Lower leg skin (tissue), 4 donors: ENCODE results near the gene C19orf47. TPM values are rescaled to one million over a fixed set of nuclear protein-coding genes. Genes with fewer than 3 reads are reported as not detected.

Experiments used
- DNase-seq, 2 donors: peaks; one replicate each; pipeline ENCODE4 v3.0.0-alpha.2; 2019; ENCODE audit warnings: low spot score in 2 of 2
- H3K4me3 ChIP-seq: fragments of 200-600 bp; sonication (generic); 2 replicates; pipeline ENCODE4 v1.5.1; 2017; ENCODE audit warnings: mild to moderate bottlenecking, low read depth; ENCODE audit not compliant: poor library complexity, severe bottlenecking
- POLR2A ChIP-seq, 2 donors: fragments of 450-650 bp; IDR thresholded peaks; one replicate each; pipeline ENCODE4 v1.6.1; 2016 to 2017; ENCODE audit warnings: antibody characterized with exemption in 2 of 2, mild to moderate bottlenecking in 1 of 2, moderate library complexity in 1 of 2
- WGBS, 2 donors: methylation state at CpG; one replicate each; pipeline ENCODE4 v1.1.5; 2018; 5-methylcytosine and 5-hydroxymethylcytosine counted together
- intact Hi-C: fragments of 100-400 bp; cut with DNase I; formaldehyde crosslinking; loops from one replicate; pipeline ENCODE4 v1.15.0; 2023; ENCODE audit warnings: low total_unique reads
- total RNA-seq, 4 donors: library from RNA; depleted of rRNA; stranded (reverse); fragments of >200 nt; gene quantifications; one replicate each; pipeline ENCODE4 v1.1.0, GENCODE V29; 2016
- TF ChIP-seq, protein P1 (sequence below), 3 donors: fragments of 450-650 bp; IDR thresholded peaks; one replicate each; pipeline ENCODE4 v1.5.1; 2016; ENCODE audit warnings: antibody characterized with exemption in 3 of 3, mild to moderate bottlenecking in 3 of 3, moderate library complexity in 2 of 3

The C19orf47 gene
- total RNA-seq, 4 donors from 2014 or later, result 10.5 to 29.5 (median 13.1) TPM

DNA sequence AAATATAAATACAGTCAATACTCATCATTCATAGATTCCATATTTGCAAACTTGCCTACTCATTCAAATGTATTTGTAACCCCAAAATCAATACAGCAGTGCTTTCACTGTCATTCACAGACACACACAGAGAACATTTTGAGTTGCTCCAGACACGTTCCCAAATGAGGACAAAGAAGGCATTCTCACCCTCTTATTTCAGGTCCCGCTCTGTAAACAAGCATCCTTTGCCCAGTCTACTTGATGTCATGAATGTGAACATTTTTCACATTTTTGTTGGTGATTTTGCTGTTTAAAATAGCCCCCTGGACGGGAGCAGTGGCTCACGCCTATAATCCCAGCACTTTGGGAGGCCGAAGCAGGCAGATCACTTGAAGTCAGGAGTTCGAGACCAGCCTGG, 15.5 kb downstream of the C19orf47 start:
- DNase-seq, result no peak
- intact Hi-C loops, result no loop called here
- 89 to 93% methylated on average over 6 of the region's 6 CpGs for WGBS, 2 donors
- no peak overlapping the region for H3K4me3 ChIP-seq
- no peak for TF ChIP-seq POLR2A (IDR thresholded peaks at IDR 0.05)
- TF ChIP-seq, protein P1, sequence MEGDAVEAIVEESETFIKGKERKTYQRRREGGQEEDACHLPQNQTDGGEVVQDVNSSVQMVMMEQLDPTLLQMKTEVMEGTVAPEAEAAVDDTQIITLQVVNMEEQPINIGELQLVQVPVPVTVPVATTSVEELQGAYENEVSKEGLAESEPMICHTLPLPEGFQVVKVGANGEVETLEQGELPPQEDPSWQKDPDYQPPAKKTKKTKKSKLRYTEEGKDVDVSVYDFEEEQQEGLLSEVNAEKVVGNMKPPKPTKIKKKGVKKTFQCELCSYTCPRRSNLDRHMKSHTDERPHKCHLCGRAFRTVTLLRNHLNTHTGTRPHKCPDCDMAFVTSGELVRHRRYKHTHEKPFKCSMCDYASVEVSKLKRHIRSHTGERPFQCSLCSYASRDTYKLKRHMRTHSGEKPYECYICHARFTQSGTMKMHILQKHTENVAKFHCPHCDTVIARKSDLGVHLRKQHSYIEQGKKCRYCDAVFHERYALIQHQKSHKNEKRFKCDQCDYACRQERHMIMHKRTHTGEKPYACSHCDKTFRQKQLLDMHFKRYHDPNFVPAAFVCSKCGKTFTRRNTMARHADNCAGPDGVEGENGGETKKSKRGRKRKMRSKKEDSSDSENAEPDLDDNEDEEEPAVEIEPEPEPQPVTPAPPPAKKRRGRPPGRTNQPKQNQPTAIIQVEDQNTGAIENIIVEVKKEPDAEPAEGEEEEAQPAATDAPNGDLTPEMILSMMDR (IDR thresholded peaks at IDR 0.05), result no peak

DNA sequence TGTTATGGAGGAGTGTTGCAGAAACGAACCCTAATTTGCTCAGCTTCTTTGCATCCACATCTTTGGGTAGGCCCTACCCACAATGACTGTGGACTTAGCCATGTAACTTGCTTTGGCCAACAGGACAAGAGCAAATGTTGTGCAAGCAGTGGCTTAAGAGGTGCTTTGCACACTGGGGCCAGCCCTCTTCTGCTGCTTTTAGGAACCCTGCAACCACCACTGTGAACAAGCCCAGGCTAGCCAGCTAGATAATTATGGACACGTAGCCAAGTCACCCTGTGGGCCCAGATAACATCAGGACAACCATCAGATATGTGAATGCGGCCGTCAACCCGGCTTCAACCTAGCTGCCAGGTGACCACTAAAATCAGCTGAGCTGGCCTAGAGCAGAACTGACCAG, 17.1 kb downstream of the C19orf47 start:
- DNase-seq, result no peak
- intact Hi-C loops, result no loop called here

DNA sequence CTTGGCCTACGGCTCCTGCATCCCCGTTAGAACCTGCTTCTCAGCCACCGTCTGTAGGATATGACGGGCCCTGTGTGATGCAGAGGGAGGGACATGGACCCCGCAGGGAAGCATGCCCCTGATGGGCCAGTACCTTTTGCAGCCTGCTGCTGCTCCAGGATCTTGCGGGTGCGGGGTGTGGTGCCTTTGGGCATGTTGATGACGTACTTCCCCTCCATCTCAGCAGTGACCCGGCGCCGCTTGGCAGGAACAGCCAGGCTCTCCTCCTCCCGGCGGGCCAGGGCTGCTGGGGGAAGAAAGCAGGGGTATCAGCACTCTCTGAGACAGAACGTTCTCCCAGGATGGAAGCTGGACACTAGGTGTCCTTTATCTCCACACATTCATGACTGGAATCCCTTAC, 22.0 kb downstream of the C19orf47 start:
- 91 to 92% methylated on average over 14 of the region's 14 CpGs for WGBS, 2 donors
- no peak overlapping the region for H3K4me3 ChIP-seq
- DNase-seq, result no peak
- TF ChIP-seq, protein P1 (IDR thresholded peaks at IDR 0.05), result no peak
- TF ChIP-seq POLR2A (IDR thresholded peaks at IDR 0.05), result no peak
- intact Hi-C loops, result no loop called here

More for the DNA sequence above, 17.1 kb downstream of the C19orf47 start:
- H3K4me3 ChIP-seq, result no peak overlapping the region
- WGBS, 2 donors, result 55 to 63% methylated on average over 5 of the region's 5 CpGs
- TF ChIP-seq, protein P1 (IDR thresholded peaks at IDR 0.05), result no peak
- no peak for TF ChIP-seq POLR2A (IDR thresholded peaks at IDR 0.05)

DNA sequence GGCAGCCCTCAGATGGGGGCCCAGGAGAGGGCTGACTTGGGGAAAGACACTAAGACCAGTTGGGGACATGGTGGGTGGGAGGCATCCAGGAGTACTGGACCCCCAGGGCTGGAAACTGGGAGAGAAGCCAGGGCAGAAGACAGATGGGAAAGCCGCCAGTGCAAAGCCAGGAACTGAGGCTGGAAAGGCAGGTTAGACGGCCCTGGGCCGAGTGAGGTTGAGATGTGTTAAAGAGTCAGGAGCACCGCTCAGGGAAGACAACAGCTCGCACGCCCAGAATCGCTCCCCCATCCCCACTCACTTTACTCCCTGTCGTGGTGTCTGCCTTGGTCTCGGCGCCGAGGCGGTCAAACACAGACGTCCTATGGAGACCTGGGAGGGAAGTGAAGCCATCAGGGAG, 24.5 kb downstream of the C19orf47 start:
- 76 to 84% methylated on average over 13 of the region's 13 CpGs for WGBS, 2 donors
- no peak for DNase-seq
- no peak for TF ChIP-seq POLR2A (IDR thresholded peaks at IDR 0.05)
- TF ChIP-seq, protein P1 (IDR thresholded peaks at IDR 0.05), result no peak
- no peak overlapping the region for H3K4me3 ChIP-seq
- intact Hi-C loops, result no loop called here

DNA sequence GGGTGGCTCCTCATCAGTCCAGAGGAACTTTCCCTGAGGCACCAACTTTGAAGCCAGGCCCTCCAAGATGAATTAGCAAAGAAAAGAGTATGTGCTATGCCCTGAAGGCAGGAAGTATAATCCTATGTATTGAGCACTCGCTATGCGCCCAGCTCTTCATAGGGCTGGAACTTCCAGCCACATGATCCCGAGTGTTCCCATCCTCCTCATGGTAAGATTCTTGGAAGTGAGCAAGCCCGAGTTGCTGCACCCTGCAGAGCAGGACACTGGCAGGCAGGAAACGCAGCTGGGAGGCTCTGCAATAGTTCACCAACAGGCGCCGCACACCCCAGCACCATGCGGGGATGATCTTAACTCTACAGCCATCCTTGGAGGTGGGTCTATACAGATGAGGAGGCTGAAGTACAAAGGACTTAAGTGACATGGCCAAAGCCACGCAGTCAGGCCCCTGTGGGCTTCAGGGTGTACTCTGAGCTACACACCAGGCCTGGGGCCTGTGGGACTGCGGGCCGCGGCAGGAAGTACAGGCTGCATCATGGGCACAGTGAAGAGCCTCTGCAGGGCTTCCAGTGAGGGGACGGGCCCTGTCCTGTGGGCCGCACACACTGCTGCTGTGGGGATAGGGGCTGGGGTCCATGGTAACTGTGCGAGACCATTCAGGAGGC, 25.1 kb downstream of the C19orf47 start:
- H3K4me3 ChIP-seq, result no peak overlapping the region
- no peak for TF ChIP-seq POLR2A (IDR thresholded peaks at IDR 0.05)
- TF ChIP-seq, protein P1 (IDR thresholded peaks at IDR 0.05), result no peak
- 81 to 82% methylated on average over 14 to 15 of the region's 15 CpGs for WGBS, 2 donors
- intact Hi-C loops, result no loop called here
- DNase-seq, result no peak

DNA sequence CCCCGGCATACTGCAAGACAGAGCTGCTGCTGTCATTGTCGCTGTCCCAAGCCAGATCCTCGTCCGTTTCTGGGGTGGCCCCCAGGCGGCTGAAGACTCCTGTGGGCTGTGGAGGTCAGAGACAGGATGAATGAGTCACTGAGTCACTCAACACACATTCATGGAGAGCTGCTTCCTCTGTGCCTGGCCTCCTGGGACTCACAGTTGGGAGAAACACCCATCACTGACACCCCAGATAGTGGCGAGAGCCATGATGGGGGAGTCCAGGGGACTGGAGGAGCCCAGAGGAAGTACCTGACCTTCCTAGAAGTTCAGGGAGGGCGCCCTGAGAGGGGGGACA, 26.0 kb downstream of the C19orf47 start:
- 91 to 92% methylated on average over 7 of the region's 7 CpGs for WGBS, 2 donors
- TF ChIP-seq, protein P1 (IDR thresholded peaks at IDR 0.05), result no peak
- no peak for TF ChIP-seq POLR2A (IDR thresholded peaks at IDR 0.05)
- no peak overlapping the region for H3K4me3 ChIP-seq
- no peak for DNase-seq
- intact Hi-C loops, result no loop called here
